ENCODE data around the gene GPATCH3.

The GPATCH3 gene

GRCh38 chr1:26921540-26922430, 21.5 kb upstream of the GPATCH3 start, which contains the start of gene NUDC:
TSS of gene NUDC (plus strand) at chr1:26921743. CDS start at chr1:26921849, 106 bp downstream.
- Histone ChIP-seq H3K27ac (peak within 1 kb of the TSS; percentile 9; the same call in 1 of the 2 replicates), H3K4me3 (peak within 1 kb of the TSS; percentile 96), H3K9me3 (ENCODE audit: low read depth, low read length) (no peaks in the 10 kb centered on the region), H3K9ac (ENCODE audit: insufficient read length) (peak within 1 kb of the TSS; percentile 94), H3K36me3 (ENCODE audit: insufficient read depth, low read length) (peaks cover 34% of the 10 kb centered on the region)
- TF ChIP-seq POLR2AphosphoS5 (IDR thresholded peaks at IDR 0.05; ENCODE audit: borderline replicate concordance, low read depth, low read length) (peak; percentile 93), EZH2 (IDR thresholded peaks at IDR 0.05) (no peak)
- peak; percentile 56 for DNase-seq (ENCODE audit: low read depth, low spot score)

- peaks cover 28% of the 10 kb centered on the region for H3K36me3 ChIP-seq (ENCODE audit: insufficient read depth, low read length)
- TF ChIP-seq EZH2 (IDR thresholded peaks at IDR 0.05) (no peak), POLR2AphosphoS5 (IDR thresholded peaks at IDR 0.05; ENCODE audit: borderline replicate concordance, low read depth, low read length) (no peak), FOXP2 (optimal IDR thresholded peaks at IDR 0.05; ENCODE audit: control extremely low read depth, extremely low read length, insufficient read depth) (no peak)
- no peaks in the 10 kb centered on the region for H3K9me3 ChIP-seq (ENCODE audit: low read depth, low read length)
- H3K4me3 ChIP-seq: peak overlapping the region; percentile 96
- H3K9ac ChIP-seq (ENCODE audit: insufficient read length): no peak overlapping the region
- H3K27ac ChIP-seq: no peak overlapping the region
- DNase-seq (ENCODE audit: low read depth, low spot score): no peak
Measured at GRCh38 chr1:26921126-26921539, 20.9 kb upstream of the GPATCH3 start.

DNA sequence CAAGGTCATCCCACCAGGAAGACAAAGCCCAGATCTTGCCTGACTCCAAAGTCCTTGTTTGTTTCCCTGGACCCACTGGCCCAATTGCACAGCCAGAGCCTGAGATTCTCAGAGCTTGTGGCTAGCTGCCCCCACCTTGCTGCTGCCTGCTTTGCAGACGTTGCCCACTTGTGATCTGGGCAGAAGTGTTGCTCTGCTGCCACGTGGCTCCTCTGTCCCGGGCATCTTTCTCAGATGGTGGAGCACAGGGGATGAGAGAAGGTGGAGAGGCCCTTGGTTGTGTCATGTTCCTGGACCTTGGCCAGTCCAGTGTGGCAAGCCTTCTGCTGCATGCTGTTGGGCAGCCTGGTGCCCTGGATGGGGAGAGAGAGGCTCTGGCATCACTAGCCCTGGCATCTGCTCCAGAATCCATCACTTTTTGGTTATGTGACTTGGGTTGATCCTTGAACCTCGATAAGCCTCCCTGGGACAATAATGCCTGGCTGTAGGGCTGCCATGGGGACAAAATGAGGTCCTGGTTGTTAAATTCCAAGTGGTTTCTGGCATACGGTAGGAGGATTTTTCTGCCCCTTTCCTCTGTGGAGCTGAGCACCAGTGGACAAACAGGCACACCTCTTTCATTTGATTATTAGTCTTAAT, 15.1 kb upstream of the GPATCH3 start:
- Histone ChIP-seq H3K9me3 (ENCODE audit: low read depth, low read length) (no peaks in the 10 kb centered on the region), H3K4me3 (no peak overlapping the region), H3K36me3 (ENCODE audit: insufficient read depth, low read length) (no peaks in the 10 kb centered on the region), H3K27ac (no peak overlapping the region), H3K9ac (ENCODE audit: insufficient read length) (no peak overlapping the region)
- TF ChIP-seq FOXP2 (optimal IDR thresholded peaks at IDR 0.05; ENCODE audit: control extremely low read depth, extremely low read length, insufficient read depth) (no peak), EZH2 (IDR thresholded peaks at IDR 0.05) (no peak), POLR2AphosphoS5 (IDR thresholded peaks at IDR 0.05; ENCODE audit: borderline replicate concordance, low read depth, low read length) (no peak)
- no peak for DNase-seq (ENCODE audit: low read depth, low spot score)

DNA sequence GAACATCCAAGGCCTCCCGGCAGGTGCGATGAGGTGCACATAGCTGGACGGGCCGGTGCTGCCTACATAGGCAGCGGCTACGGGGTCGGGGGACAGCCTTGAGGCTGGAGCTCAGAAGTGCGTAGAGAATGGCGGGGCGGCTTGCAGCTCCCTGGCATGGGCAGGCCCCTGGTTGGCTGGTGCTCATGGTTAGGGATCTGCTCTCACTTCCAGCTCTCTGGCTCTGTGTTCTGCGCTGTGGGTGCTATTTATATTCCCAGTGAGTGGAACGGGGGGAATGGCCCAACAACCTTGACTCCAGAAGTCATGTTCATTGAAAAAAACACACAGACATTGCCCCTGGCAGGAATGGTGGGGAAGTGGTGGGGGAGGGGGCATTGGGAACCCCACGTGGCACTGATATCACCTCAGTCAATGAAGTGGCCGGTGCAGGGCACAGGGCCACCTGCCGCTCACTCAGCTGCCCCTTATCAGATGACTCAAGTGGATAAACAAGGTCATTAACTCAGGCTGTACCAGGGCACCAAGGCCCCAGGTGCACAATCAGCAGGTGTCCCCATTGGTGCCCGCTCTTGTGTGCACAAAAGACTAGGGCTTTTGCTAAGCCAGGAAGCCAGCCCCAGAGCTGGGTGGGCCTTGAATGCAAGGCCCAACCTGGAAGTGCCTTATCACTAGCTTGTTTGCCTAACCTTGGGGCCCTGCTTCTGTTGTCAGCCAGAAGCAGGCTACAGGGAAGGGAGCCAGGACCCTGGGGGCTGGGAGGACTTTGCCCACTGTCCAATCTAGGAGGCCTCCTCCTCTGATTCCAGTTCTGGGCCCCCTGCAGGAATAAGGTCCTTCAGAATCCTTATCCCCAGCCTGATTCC, 13.7 kb upstream of the GPATCH3 start, which contains the start of gene NR0B2:
TSS of gene NR0B2 (minus strand) at position 222 of the 866 bp plus-strand sequence. CDS start at position 187, 35 bp downstream.
- H3K4me3 ChIP-seq: no peak within 1 kb of the TSS
- no peak for DNase-seq (ENCODE audit: low read depth, low spot score)
- TF ChIP-seq POLR2AphosphoS5 (IDR thresholded peaks at IDR 0.05; ENCODE audit: borderline replicate concordance, low read depth, low read length) (no peak), EZH2 (IDR thresholded peaks at IDR 0.05) (no peak), FOXP2 (optimal IDR thresholded peaks at IDR 0.05; ENCODE audit: control extremely low read depth, extremely low read length, insufficient read depth) (no peak)
- no peak within 1 kb of the TSS for H3K9ac ChIP-seq (ENCODE audit: insufficient read length)
- no peaks in the 10 kb centered on the region for H3K36me3 ChIP-seq (ENCODE audit: insufficient read depth, low read length)
- H3K27ac ChIP-seq: no peak within 1 kb of the TSS
- H3K9me3 ChIP-seq (ENCODE audit: low read depth, low read length): no peaks in the 10 kb centered on the region

GRCh38 chr1:26913389-26913753, 13.1 kb upstream of the GPATCH3 start:
- Histone ChIP-seq H3K9me3 (ENCODE audit: low read depth, low read length) (no peaks in the 10 kb centered on the region), H3K36me3 (ENCODE audit: insufficient read depth, low read length) (no peaks in the 10 kb centered on the region), H3K4me3 (no peak overlapping the region), H3K9ac (ENCODE audit: insufficient read length) (no peak overlapping the region), H3K27ac (no peak overlapping the region)
- TF ChIP-seq EZH2 (IDR thresholded peaks at IDR 0.05) (no peak), FOXP2 (optimal IDR thresholded peaks at IDR 0.05; ENCODE audit: control extremely low read depth, extremely low read length, insufficient read depth) (no peak), POLR2AphosphoS5 (IDR thresholded peaks at IDR 0.05; ENCODE audit: borderline replicate concordance, low read depth, low read length) (no peak)
- no peak for DNase-seq (ENCODE audit: low read depth, low spot score)

DNA sequence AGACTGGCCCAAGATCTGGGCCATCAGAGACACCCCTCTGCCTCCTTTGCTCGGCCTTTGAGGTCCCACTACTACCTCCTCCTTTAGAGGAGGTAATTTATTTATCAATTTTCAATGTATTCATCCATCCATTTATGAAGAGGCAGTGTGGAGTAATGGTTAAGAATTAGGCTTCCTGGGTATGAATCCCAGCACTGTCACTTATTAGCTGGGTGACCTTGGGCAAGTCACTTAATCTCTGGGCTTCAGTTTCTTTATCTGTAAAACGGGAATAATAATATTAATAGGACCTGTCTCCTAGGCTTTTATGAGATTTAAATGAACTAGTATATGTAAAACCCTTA, 11.9 kb upstream of the GPATCH3 start:
- Histone ChIP-seq H3K36me3 (ENCODE audit: insufficient read depth, low read length) (no peaks in the 10 kb centered on the region), H3K9me3 (ENCODE audit: low read depth, low read length) (no peaks in the 10 kb centered on the region), H3K9ac (ENCODE audit: insufficient read length) (no peak overlapping the region), H3K4me3 (no peak overlapping the region), H3K27ac (no peak overlapping the region)
- TF ChIP-seq FOXP2 (optimal IDR thresholded peaks at IDR 0.05; ENCODE audit: control extremely low read depth, extremely low read length, insufficient read depth) (no peak), EZH2 (IDR thresholded peaks at IDR 0.05) (no peak), POLR2AphosphoS5 (IDR thresholded peaks at IDR 0.05; ENCODE audit: borderline replicate concordance, low read depth, low read length) (no peak)
- no peak for DNase-seq (ENCODE audit: low read depth, low spot score)

DNA sequence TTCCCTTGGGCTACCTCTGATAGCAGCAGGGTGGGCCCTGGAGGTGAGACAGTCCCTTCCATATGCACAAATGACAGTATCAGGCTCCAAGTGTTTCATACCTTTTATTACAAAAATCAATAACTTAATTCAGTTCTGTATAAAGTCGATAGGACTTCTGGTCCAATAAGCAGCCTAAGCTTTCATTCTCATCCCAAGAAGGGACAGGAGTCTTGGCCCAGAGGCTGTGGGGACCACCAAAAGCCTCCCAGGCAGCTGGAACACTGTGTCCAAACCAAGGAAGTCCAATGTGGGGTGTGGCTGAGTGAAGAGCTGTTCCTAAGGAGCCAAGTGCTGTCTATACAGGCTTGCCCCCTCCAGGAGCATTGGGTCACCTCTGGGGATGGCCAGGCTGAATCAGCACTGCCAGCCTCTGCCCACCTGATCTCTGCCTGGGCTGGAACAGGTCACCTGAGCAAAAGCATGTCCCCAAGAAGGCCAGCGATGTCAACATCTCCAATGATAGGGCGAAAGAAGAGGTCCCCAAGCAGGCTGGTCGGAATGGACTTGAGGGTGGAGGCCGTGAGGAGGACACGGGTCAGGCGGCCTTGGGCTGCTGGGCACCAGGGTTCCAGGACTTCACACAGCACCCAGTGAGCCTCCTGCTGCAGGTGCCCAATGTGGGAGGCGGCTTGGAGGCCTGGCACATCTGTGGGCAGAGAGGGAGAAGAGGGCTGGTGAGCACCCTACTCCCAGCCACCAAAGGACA, 11.3 kb upstream of the GPATCH3 start:
- Histone ChIP-seq H3K36me3 (ENCODE audit: insufficient read depth, low read length) (no peaks in the 10 kb centered on the region), H3K27ac (no peak overlapping the region), H3K9ac (ENCODE audit: insufficient read length) (no peak overlapping the region), H3K4me3 (no peak overlapping the region), H3K9me3 (ENCODE audit: low read depth, low read length) (no peaks in the 10 kb centered on the region)
- TF ChIP-seq POLR2AphosphoS5 (IDR thresholded peaks at IDR 0.05; ENCODE audit: borderline replicate concordance, low read depth, low read length): no peak
- no peak for TF ChIP-seq FOXP2 (optimal IDR thresholded peaks at IDR 0.05; ENCODE audit: control extremely low read depth, extremely low read length, insufficient read depth)
- no peak for TF ChIP-seq EZH2 (IDR thresholded peaks at IDR 0.05)
- no peak for DNase-seq (ENCODE audit: low read depth, low spot score)

All from SK-N-MC (cell line).